Hepatocyte (in vitro differentiated cells): ENCODE measurements around the gene KCNJ15. TPM values are rescaled to one million over a fixed set of nuclear protein-coding genes. Genes with fewer than 3 reads are reported as not detected.

Source experiments
- DNase-seq: peaks from one replicate; pipeline ENCODE4 v3.0.0-alpha.2; 2016; ENCODE audit warnings: low spot score
- H2AFZ ChIP-seq: fragments of 200-600 bp; sonication (generic); 2 replicates; pipeline ENCODE4 v1.6.0; 2016; ENCODE audit warnings: antibody characterized with exemption, mild to moderate bottlenecking
- H3K27ac ChIP-seq: fragments of 200-600 bp; sonication (generic); 2 replicates; pipeline ENCODE4 v1.5.1; 2016; ENCODE audit warnings: mild to moderate bottlenecking
- H3K27me3 ChIP-seq: fragments of 200-600 bp; sonication (generic); 2 replicates; pipeline ENCODE4 v1.6.1; 2016
- H3K36me3 ChIP-seq: fragments of 200-600 bp; sonication (generic); replicated peaks from 2 replicates; pipeline ENCODE4 v1.5.1; 2016; ENCODE audit warnings: low read depth; ENCODE audit not compliant: insufficient read depth
- H3K4me1 ChIP-seq: fragments of 200-600 bp; sonication (generic); 2 replicates; pipeline ENCODE4 v1.5.1; 2016; ENCODE audit warnings: mild to moderate bottlenecking, moderate library complexity; ENCODE audit not compliant: insufficient read depth
- H3K4me2 ChIP-seq: fragments of 200-600 bp; sonication (generic); 2 replicates; pipeline ENCODE4 v1.6.0; 2016
- H3K4me3 ChIP-seq: fragments of 200-600 bp; sonication (generic); 2 replicates; pipeline ENCODE4 v1.5.1; 2016; ENCODE audit warnings: mild to moderate bottlenecking
- H3K79me2 ChIP-seq: fragments of 200-600 bp; sonication (generic); 2 replicates; pipeline ENCODE4 v1.6.0; 2017; ENCODE audit warnings: mild to moderate bottlenecking
- H3K9me2 ChIP-seq: fragments of 200-600 bp; sonication (generic); replicated peaks from 2 replicates; pipeline ENCODE4 v1.6.0; 2017; ENCODE audit warnings: mild to moderate bottlenecking; ENCODE audit not compliant: insufficient read depth
- H3K9me3 ChIP-seq: fragments of 200-600 bp; sonication (generic); 2 replicates; pipeline ENCODE4 v1.5.1; 2016; ENCODE audit warnings: low read depth, mild to moderate bottlenecking
- H4K20me1 ChIP-seq: fragments of 200-600 bp; sonication (generic); 2 replicates; pipeline ENCODE4 v1.6.0; 2016; ENCODE audit warnings: mild to moderate bottlenecking; ENCODE audit not compliant: insufficient read depth, poor library complexity, severe bottlenecking
- CTCF ChIP-seq: fragments of 200-600 bp; sonication (generic); IDR thresholded peaks from 2 replicates; pipeline ENCODE4 v1.5.1; 2016; ENCODE audit warnings: antibody characterized with exemption, mild to moderate bottlenecking; ENCODE audit not compliant: poor library complexity
- EZH2 ChIP-seq: fragments of 200-600 bp; sonication (generic); IDR thresholded peaks from 2 replicates; pipeline ENCODE4 v1.6.1; 2016; ENCODE audit warnings: antibody characterized with exemption, mild to moderate bottlenecking, borderline replicate concordance
- EZH2phosphoT487 ChIP-seq: fragments of 200-600 bp; sonication (generic); IDR thresholded peaks from one replicate; pipeline ENCODE4 v1.6.1; 2018; ENCODE audit warnings: antibody characterized with exemption, mild to moderate bottlenecking, low read depth, moderate library complexity; ENCODE audit not compliant: unreplicated experiment, severe bottlenecking
- WGBS: methylation state at CpG from one replicate; pipeline ENCODE4 v1.1.6; 2016; ENCODE audit warnings: low lambda C conversion rate; ENCODE audit errors: missing lambda C conversion rate; 5-methylcytosine and 5-hydroxymethylcytosine counted together
- polyA plus RNA-seq: library from polyadenylated mRNA; unstranded; fragments of >200 nt; fragmentation: Nextera tagmentation; extraction: Ambion mirVana; gene quantifications from 2 replicates; pipeline ENCODE4 v1.2.1, GENCODE V29; 2016
- total RNA-seq: library from RNA; depleted of rRNA; stranded (reverse); fragments of >200 nt; gene quantifications from 2 replicates; pipeline ENCODE4 v1.2.3, GENCODE V29; 2014

Gene KCNJ15
- total and polyA plus RNA-seq, 2 experiments from 2014 or later: 0.43 to 0.88 TPM

GRCh38 chr21:38243732-38244406 is 12.9 kb upstream of the KCNJ15 start:
- TF ChIP-seq CTCF (no peak), EZH2phosphoT487 (no peak), EZH2 (no peak)
- Histone ChIP-seq H3K27ac (no peak overlapping the region), H3K4me1 (peaks cover 5% of the 10 kb centered on the region), H3K27me3 (no peaks in the 10 kb centered on the region), H3K9me3 (no peaks in the 10 kb centered on the region), H4K20me1 (no peaks in the 10 kb centered on the region), H3K79me2 (no peaks in the 10 kb centered on the region), H3K4me2 (no peak overlapping the region), H3K36me3 (no peaks in the 10 kb centered on the region), H3K4me3 (no peak overlapping the region), H3K9me2 (no peaks in the 10 kb centered on the region), H2AFZ (no peak overlapping the region)
- no peak for DNase-seq
- 87% methylated on average over 7 of the region's 7 CpGs for WGBS

- H4K20me1 ChIP-seq: no peaks in the 10 kb centered on the region
- WGBS: 67% methylated on average over 2 of the region's 2 CpGs
- no peaks in the 10 kb centered on the region for H3K79me2 ChIP-seq
- DNase-seq: no peak
- no peaks in the 10 kb centered on the region for H3K27me3 ChIP-seq
- H3K27ac ChIP-seq: no peak overlapping the region
- H3K4me1 ChIP-seq: peaks cover 5% of the 10 kb centered on the region
- no peak overlapping the region for H3K4me2 ChIP-seq
- no peaks in the 10 kb centered on the region for H3K9me2 ChIP-seq
- TF ChIP-seq EZH2phosphoT487 (no peak), CTCF (no peak), EZH2 (no peak)
- H3K9me3 ChIP-seq: no peaks in the 10 kb centered on the region
- no peaks in the 10 kb centered on the region for H3K36me3 ChIP-seq
- H3K4me3 ChIP-seq: no peak overlapping the region
- no peak overlapping the region for H2AFZ ChIP-seq
These were observed 12.4 kb upstream of the KCNJ15 start for GRCh38 chr21:38244407-38244787.

- 90% methylated on average over 9 of the region's 9 CpGs for WGBS
- Histone ChIP-seq H3K4me2 (no peak overlapping the region), H2AFZ (no peak overlapping the region)
These were observed 11.6 kb upstream of the KCNJ15 start for GRCh38 chr21:38244885-38245869.

More at GRCh38 chr21:38244885-38245869, 11.6 kb upstream of the KCNJ15 start:
- Histone ChIP-seq H3K4me1 (peaks cover 5% of the 10 kb centered on the region), H3K9me2 (no peaks in the 10 kb centered on the region), H3K27ac (no peak overlapping the region), H3K27me3 (no peaks in the 10 kb centered on the region), H4K20me1 (no peaks in the 10 kb centered on the region), H3K9me3 (no peaks in the 10 kb centered on the region), H3K79me2 (no peaks in the 10 kb centered on the region), H3K36me3 (no peaks in the 10 kb centered on the region), H3K4me3 (no peak overlapping the region)
- no peak for DNase-seq
- no peak for TF ChIP-seq CTCF
- TF ChIP-seq EZH2phosphoT487: no peak
- no peak for TF ChIP-seq EZH2
